Measurements from ENCODE around the gene PACC1. TPM values are rescaled to one million over a fixed set of nuclear protein-coding genes. Genes with fewer than 3 reads are reported as not detected.

PACC1 gene
- total RNA-seq, 4 donors from 2014 or later: 1.6 to 7.4 (median 3.0) TPM

- Histone ChIP-seq H3K27me3 (no peaks in the 10 kb centered on the region), H3K4me3 (no peak overlapping the region), H3K27ac (no peak overlapping the region), H3K36me3 (no peaks in the 10 kb centered on the region), H3K9me3 (no peaks in the 10 kb centered on the region), H3K4me1 (peaks cover 0 to 17% (median 3%) of the 10 kb centered on the region in 4 donors)
- TF ChIP-seq POLR2A (IDR thresholded peaks at IDR 0.05) (no peak), CTCF (IDR thresholded peaks at IDR 0.05) (no peak)
- no peak for DNase-seq
Measured at GRCh38 chr1:212434992-212435391, 20.3 kb upstream of the PACC1 start.

DNA sequence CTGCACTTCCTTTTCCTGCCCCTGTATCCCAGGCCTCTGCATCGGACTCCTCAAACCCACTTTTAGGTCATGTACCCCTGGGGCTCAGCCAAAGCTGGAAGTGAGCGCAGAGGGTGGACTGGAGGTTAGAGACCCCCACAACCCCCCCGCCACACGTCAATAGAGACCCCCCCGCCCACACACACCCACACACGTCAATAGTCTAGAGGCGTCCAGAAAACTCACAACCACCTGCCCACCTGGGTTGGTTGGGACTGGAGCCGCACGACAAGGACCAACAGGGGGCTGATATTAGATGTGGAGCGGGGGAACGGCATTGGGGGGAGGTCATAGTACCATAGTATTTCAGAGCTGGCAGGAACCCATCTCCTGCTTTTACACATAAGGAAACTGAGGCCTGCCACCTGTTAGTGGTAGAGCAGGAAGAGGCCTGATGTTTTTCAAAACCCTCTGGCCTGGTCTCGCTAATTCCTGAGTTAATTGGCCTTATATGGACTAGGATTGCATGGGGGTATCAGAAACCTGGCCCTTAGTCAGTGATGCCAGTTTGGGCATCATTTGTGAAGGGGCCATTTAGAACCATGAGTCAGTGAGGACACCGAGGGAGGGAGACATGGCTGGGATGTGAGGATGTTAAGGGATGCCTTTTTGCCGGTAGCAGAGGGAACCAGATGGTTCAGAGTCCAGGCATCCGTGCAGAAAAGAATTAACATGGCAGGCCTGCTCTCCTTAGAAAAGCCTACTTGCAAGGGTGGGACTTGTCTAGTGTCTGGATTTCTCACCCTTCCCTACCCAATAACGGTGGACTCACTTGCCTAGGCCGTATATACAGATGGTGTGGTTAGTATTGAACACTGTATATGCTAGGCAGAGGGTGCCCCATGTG is 19.1 kb upstream of the PACC1 start:
- H3K4me3 ChIP-seq: peak overlapping the region; percentile 86 to 96 (median 94)
- peaks cover 0 to 17% (median 3%) of the 10 kb centered on the region in 4 donors for H3K4me1 ChIP-seq
- TF ChIP-seq CTCF (IDR thresholded peaks at IDR 0.05): no peak
- TF ChIP-seq POLR2A (IDR thresholded peaks at IDR 0.05): no peak
- no peaks in the 10 kb centered on the region for H3K9me3 ChIP-seq
- H3K27me3 ChIP-seq: no peaks in the 10 kb centered on the region
- DNase-seq: no peak
- no peaks in the 10 kb centered on the region for H3K36me3 ChIP-seq
- peak overlapping the region; percentile 60 to 79 (median 77) for H3K27ac ChIP-seq

DNA sequence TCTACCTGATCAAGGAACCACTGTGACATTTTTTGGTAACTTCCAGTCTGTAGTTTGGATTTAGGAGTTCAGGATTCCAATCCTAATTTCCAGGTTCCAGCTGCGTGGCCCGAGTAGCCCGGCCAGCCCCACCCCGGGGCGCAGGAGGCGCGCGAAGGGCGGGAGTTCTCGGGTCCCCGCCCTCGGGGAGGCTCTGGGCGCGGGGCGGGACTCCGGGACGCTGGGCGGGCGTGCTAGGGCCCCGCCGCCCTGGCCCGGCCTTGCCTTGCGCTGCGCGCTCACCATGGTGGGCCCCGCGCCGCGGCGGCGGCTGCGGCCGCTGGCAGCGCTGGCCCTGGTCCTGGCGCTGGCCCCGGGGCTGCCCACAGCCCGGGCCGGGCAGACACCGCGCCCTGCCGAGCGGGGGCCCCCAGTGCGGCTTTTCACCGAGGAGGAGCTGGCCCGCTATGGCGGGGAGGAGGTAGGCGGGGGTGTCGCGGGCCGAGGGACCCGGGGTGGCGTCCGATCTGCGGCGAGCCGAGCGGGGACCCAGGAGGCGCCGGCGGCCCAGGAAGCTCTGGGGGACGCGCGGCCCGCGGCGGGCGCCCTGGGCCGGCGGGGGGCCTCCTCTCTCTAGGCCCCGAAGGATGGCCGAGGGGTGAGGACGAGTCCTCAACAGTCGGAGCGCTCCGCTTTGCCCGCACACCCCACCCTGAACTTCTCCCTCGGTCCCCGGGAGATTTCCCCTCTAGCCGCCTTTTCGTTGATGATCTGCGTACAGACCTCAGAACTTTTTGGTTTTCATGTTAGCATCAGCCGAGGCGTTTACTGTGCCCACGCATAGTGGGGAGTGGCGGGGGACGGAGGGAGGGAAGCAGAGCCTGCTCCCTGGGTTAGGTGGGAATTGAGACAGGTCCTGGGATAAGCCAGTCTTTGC is 18.2 kb upstream of the PACC1 start, which contains the start of gene NENF:
TSS of gene NENF (plus strand) at position 260 of the 916 bp plus-strand sequence. CDS start at position 284, 24 bp downstream.
- Histone ChIP-seq H3K4me1 (peaks cover 0 to 17% (median 3%) of the 10 kb centered on the region in 4 donors), H3K27me3 (no peaks in the 10 kb centered on the region), H3K27ac (peak within 1 kb of the TSS; percentile 60 to 79 (median 77)), H3K36me3 (no peaks in the 10 kb centered on the region), H3K9me3 (no peaks in the 10 kb centered on the region), H3K4me3 (peak within 1 kb of the TSS; percentile 86 to 96 (median 94))
- DNase-seq: peak; percentile 70 to 90 (median 89)
- TF ChIP-seq POLR2A (IDR thresholded peaks at IDR 0.05) (peak in 1 of 2 donors; percentile 65), CTCF (IDR thresholded peaks at IDR 0.05) (no peak)

DNA sequence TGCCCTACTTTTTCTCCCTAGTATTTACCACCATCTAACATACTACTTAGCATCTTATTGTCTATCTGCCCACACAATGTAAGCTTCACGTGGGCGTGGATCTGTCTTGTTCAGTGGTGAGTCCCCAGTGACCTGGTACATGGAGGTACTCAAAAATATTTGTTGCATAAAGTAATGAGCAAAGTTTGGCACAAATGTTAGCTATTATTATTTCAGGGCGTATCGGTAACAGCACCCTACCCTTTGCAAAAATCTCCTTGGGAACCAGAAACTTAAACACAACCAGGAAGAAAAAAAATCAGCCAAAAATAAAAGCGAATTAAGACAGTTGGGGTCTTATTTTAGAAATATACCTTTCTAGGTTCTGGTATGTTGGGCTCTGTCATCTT is 17.6 kb upstream of the PACC1 start:
- Histone ChIP-seq H3K27me3 (no peaks in the 10 kb centered on the region), H3K36me3 (no peaks in the 10 kb centered on the region), H3K4me3 (peak overlapping the region; percentile 86 to 96 (median 94)), H3K9me3 (no peaks in the 10 kb centered on the region), H3K4me1 (peaks cover 0 to 17% (median 3%) of the 10 kb centered on the region in 4 donors), H3K27ac (peak overlapping the region; percentile 60 to 79 (median 77))
- no peak for DNase-seq
- TF ChIP-seq POLR2A (IDR thresholded peaks at IDR 0.05): no peak
- no peak for TF ChIP-seq CTCF (IDR thresholded peaks at IDR 0.05)

- Histone ChIP-seq H3K4me1 (peaks cover 0 to 17% (median 3%) of the 10 kb centered on the region in 4 donors), H3K4me3 (no peak overlapping the region), H3K27ac (no peak overlapping the region), H3K9me3 (no peaks in the 10 kb centered on the region), H3K36me3 (no peaks in the 10 kb centered on the region), H3K27me3 (no peaks in the 10 kb centered on the region)
- DNase-seq: no peak
- TF ChIP-seq CTCF (IDR thresholded peaks at IDR 0.05): no peak
- TF ChIP-seq POLR2A (IDR thresholded peaks at IDR 0.05): no peak
Measured at GRCh38 chr1:212431644-212432043, 17.0 kb upstream of the PACC1 start.
